Peyer's patch (tissue), 4 donors: ENCODE measurements around the gene FRMD4A. TPM values are rescaled to one million over a fixed set of nuclear protein-coding genes. Genes with fewer than 3 reads are reported as not detected.

Experiments
- DNase-seq, 3 donors: peaks; one replicate each; pipeline ENCODE4 v3.0.0-alpha.2; 2017 to 2019
- H3K27ac ChIP-seq, 4 donors: fragments of 200-600 bp; sonication (generic); one replicate each; pipeline ENCODE4 v1.5.1; 2016 to 2019
- H3K27me3 ChIP-seq, 2 donors: fragments of 200-600 bp; sonication (generic); one replicate each; pipeline ENCODE4 v1.5.1; 2019
- H3K36me3 ChIP-seq, 3 donors: fragments of 200-600 bp; sonication (generic); one replicate each; pipeline ENCODE4 v1.5.1; 2016 to 2019
- H3K4me1 ChIP-seq, 4 donors: fragments of 200-600 bp; sonication (generic); one replicate each; pipeline ENCODE4 v1.5.1; 2016 to 2019
- H3K4me3 ChIP-seq, 4 donors: fragments of 200-600 bp; sonication (generic); 1 replicate in 3 of 4; 2 replicates in 1 of 4; pipeline ENCODE4 v1.5.1; 2016 to 2019; ENCODE audit warnings: mild to moderate bottlenecking in 1 of 4
- H3K9me3 ChIP-seq, 4 donors: fragments of 200-600 bp; sonication (generic); one replicate each; pipeline ENCODE4 v1.5.1; 2016 to 2019; ENCODE audit warnings: mild to moderate bottlenecking in 1 of 4
- POLR2A ChIP-seq, 2 donors: fragments of 450-650 bp; IDR thresholded peaks; one replicate each; pipeline ENCODE4 v1.5.1; 2017; ENCODE audit warnings: antibody characterized with exemption in 2 of 2, mild to moderate bottlenecking in 2 of 2, moderate library complexity in 2 of 2
- total RNA-seq, 4 donors: library from RNA; depleted of rRNA; stranded (reverse); fragments of >200 nt; gene quantifications; one replicate each; pipeline ENCODE4 v1.1.0, GENCODE V29; 2016
- TF ChIP-seq, protein P1 (sequence below), 6 experiments: fragments of 450-650 bp in 4 of 6; fragments of 200-600 bp in 2 of 6; sonication (generic) in 1 of 6; IDR thresholded peaks; one replicate each; pipeline ENCODE4 v1.5.1; 2017 to 2019; ENCODE audit warnings: antibody characterized with exemption in 6 of 6, mild to moderate bottlenecking in 3 of 6, moderate library complexity in 1 of 6

Gene FRMD4A
- total RNA-seq, 4 donors from 2014 or later = 3.0 to 47.9 (median 5.9) TPM

- TF ChIP-seq POLR2A (IDR thresholded peaks at IDR 0.05) = no peak
- TF ChIP-seq, protein P1, sequence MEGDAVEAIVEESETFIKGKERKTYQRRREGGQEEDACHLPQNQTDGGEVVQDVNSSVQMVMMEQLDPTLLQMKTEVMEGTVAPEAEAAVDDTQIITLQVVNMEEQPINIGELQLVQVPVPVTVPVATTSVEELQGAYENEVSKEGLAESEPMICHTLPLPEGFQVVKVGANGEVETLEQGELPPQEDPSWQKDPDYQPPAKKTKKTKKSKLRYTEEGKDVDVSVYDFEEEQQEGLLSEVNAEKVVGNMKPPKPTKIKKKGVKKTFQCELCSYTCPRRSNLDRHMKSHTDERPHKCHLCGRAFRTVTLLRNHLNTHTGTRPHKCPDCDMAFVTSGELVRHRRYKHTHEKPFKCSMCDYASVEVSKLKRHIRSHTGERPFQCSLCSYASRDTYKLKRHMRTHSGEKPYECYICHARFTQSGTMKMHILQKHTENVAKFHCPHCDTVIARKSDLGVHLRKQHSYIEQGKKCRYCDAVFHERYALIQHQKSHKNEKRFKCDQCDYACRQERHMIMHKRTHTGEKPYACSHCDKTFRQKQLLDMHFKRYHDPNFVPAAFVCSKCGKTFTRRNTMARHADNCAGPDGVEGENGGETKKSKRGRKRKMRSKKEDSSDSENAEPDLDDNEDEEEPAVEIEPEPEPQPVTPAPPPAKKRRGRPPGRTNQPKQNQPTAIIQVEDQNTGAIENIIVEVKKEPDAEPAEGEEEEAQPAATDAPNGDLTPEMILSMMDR (IDR thresholded peaks at IDR 0.05) = no peak
- Histone ChIP-seq H3K4me1 (peaks cover 0 to 9% (median 0%) of the 10 kb centered on the region in 4 donors), H3K9me3 (peaks cover 0 to 6% (median 0%) of the 10 kb centered on the region in 4 donors), H3K36me3 (no peaks in the 10 kb centered on the region), H3K27ac (peak overlapping the region in 1 of 4 donors; percentile 35), H3K4me3 (no peak overlapping the region), H3K27me3 (no peaks in the 10 kb centered on the region)
- no peak for DNase-seq
Measured at GRCh38 chr10:13840036-13840435, 490.7 kb downstream of the FRMD4A start.

GRCh38 chr10:13839430-13839990 lies 491.2 kb downstream of the FRMD4A start:
- Histone ChIP-seq H3K4me3 (no peak overlapping the region), H3K9me3 (peaks cover 0 to 6% (median 0%) of the 10 kb centered on the region in 4 donors), H3K4me1 (peaks cover 0 to 9% (median 0%) of the 10 kb centered on the region in 4 donors), H3K36me3 (no peaks in the 10 kb centered on the region), H3K27ac (peak overlapping the region in 1 of 4 donors; percentile 35), H3K27me3 (no peaks in the 10 kb centered on the region)
- no peak for TF ChIP-seq POLR2A (IDR thresholded peaks at IDR 0.05)
- TF ChIP-seq, protein P1 (IDR thresholded peaks at IDR 0.05) = no peak
- DNase-seq = no peak

GRCh38 chr10:13839030-13839429 lies 491.7 kb downstream of the FRMD4A start:
- H3K27ac ChIP-seq = no peak overlapping the region

GRCh38 chr10:13837966-13838365 lies 492.8 kb downstream of the FRMD4A start:
- Histone ChIP-seq H3K27me3 (no peaks in the 10 kb centered on the region), H3K4me1 (peaks cover 0 to 9% (median 0%) of the 10 kb centered on the region in 4 donors), H3K36me3 (no peaks in the 10 kb centered on the region), H3K4me3 (no peak overlapping the region), H3K27ac (no peak overlapping the region), H3K9me3 (peaks cover 0 to 6% (median 0%) of the 10 kb centered on the region in 4 donors)
- no peak for DNase-seq
- TF ChIP-seq, protein P1 (IDR thresholded peaks at IDR 0.05) = no peak
- no peak for TF ChIP-seq POLR2A (IDR thresholded peaks at IDR 0.05)

More at GRCh38 chr10:13839030-13839429, 491.7 kb downstream of the FRMD4A start:
- TF ChIP-seq, protein P1 (IDR thresholded peaks at IDR 0.05) = no peak
- no peak for TF ChIP-seq POLR2A (IDR thresholded peaks at IDR 0.05)
- H3K4me1 ChIP-seq = peaks cover 0 to 9% (median 0%) of the 10 kb centered on the region in 4 donors
- no peak overlapping the region for H3K4me3 ChIP-seq
- H3K9me3 ChIP-seq = peaks cover 0 to 6% (median 0%) of the 10 kb centered on the region in 4 donors
- no peaks in the 10 kb centered on the region for H3K27me3 ChIP-seq
- no peak for DNase-seq
- H3K36me3 ChIP-seq = no peaks in the 10 kb centered on the region

DNA sequence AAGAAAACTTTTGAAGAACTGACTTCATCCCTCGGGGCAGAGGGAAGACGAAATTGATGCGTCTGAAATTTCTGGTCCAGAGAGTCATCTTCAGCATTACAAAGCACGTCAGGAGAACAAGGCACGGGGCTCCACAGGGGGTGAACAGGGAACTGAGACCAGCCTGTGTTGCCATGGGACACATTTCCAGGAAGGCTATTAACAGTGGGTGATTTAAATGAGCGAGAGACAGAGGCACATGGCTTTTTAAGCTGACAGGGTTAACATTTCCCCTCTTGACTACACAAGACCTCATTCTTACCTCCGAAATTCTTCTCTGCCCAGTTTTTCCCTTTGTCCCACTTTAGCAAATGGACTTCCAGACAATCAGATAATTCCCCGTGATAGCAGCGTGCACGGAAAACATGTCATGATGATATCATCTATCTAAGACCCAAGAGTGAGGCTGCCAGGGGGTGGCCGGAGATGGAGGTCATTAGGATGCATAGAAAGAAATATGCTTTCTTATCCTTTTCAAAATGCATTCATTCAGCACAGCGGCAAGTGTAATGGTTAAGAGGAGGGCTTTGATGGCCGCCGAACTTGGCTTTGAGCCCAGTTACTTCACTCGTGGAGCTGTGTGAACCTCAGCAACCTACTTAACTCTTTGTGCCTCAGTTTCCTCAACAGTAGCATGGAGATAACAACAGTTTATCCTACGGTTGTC lies 496.0 kb downstream of the FRMD4A start:
- Histone ChIP-seq H3K9me3 (no peaks in the 10 kb centered on the region), H3K27me3 (no peaks in the 10 kb centered on the region), H3K27ac (peak overlapping the region in 3 of 4 donors; percentile 2 to 29 (median 29)), H3K4me1 (peaks cover 0 to 18% (median 0%) of the 10 kb centered on the region in 4 donors), H3K36me3 (no peaks in the 10 kb centered on the region), H3K4me3 (no peak overlapping the region)
- peak in 1 of 3 donors; percentile 52 for DNase-seq
- no peak for TF ChIP-seq POLR2A (IDR thresholded peaks at IDR 0.05)

- Histone ChIP-seq H3K27ac (no peak overlapping the region), H3K9me3 (no peaks in the 10 kb centered on the region), H3K4me3 (no peak overlapping the region), H3K4me1 (peaks cover 0 to 8% (median 0%) of the 10 kb centered on the region in 4 donors), H3K36me3 (no peaks in the 10 kb centered on the region), H3K27me3 (no peaks in the 10 kb centered on the region)
- TF ChIP-seq, protein P1 (IDR thresholded peaks at IDR 0.05) = no peak
- no peak for TF ChIP-seq POLR2A (IDR thresholded peaks at IDR 0.05)
- DNase-seq = no peak
Measured at GRCh38 chr10:13831711-13832141, 499.0 kb downstream of the FRMD4A start.
